Activated effector memory CD4-positive, alpha-beta T cell treated with Interleukin-2 at 50 U/mL for 16 hours (primary cell): ENCODE results near the gene GLRX5.

Source experiments
- DNase-seq: peaks from one replicate; pipeline ENCODE4 v3.0.0-alpha.2; 2020

The GLRX5 gene

DNA sequence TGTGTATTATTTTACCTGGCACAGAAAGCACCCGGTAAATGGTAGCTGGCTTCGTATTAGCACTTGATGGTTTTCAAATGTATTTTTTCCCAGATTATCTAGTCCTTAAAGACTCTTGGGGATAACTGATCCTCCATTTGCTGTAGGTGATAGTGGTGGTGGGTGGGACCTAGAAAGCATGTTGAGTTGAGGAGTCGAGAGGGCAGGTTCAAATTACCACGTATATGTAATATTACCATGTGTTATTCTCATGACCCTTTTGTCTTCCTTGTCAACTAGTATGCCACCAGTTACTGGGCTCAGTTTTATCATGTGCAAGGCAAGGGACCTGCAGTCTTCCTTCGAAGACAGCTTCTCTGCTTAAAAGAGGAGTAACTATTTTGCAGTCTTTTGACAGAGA is 1.8 kb downstream of the GLRX5 start:
- DNase-seq, result no peak

DNA sequence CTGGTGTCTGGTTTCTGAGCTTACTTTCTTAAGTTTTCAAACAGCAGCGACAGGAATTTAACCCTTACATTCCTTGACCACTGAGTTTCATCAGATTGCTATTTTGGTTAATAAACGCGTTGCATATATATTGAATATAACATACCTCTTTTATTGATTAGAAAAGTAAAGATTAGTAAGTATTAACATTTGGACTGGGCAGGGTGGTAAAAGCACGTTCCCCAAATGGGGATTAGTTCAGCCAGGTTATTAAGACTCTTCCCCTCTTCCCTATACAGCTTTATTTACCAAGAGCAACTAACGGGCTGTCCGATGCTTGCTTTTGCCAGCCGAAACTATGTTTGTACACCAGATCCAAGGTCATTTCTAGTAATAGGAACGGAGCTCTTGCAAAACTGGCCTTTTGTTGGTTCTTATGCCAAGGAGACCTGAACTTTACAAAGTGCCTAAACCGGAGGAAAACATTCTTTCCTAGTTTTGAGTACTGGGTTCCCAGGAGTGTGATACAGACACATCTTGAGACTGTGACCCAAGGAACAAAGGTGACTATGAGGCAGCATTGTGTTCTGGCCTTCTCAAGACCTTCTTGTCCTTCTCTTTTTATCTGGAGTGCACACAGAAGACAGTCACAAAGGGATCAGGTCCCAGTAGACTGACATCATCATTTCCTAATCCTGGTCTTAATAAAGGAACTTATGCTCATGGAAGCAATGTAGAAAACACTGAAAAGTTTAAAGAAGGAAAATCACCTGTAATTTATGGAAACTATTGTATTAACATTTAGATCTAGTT is 2.6 kb downstream of the GLRX5 start:
- no peak for DNase-seq

DNA sequence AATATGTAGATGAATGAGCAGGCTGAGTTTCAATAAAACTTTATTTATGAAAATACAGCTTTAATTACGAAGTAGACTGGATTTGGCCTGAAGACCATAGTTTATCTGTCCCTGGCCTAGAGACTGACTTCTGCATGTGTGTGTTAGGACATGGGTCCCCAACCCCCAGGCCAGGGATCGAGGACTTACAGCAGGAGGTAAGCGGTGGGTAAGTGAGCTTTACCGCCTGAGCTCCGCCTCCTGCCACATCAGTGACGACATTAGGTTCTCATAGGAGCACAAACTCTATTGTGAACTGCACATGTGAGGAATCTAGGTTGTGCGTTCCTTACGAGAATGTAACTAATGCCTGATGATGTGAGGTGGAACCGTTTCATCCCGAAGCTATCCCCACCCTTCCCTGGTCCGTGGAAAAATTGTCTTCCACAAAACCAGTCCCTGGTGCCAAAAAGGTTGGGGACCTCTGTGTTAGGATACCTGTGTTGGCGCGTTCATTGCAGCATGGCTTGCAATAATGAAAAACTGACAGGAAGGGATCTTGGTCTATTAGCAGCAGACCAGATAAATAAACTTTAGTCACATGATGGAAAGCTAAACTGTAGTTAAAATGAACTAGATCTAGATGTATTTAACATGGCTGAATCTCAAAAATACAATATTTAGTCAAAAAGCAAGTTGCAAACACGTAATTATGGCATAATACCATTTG is 4.1 kb downstream of the GLRX5 start:
- DNase-seq, result no peak

DNA sequence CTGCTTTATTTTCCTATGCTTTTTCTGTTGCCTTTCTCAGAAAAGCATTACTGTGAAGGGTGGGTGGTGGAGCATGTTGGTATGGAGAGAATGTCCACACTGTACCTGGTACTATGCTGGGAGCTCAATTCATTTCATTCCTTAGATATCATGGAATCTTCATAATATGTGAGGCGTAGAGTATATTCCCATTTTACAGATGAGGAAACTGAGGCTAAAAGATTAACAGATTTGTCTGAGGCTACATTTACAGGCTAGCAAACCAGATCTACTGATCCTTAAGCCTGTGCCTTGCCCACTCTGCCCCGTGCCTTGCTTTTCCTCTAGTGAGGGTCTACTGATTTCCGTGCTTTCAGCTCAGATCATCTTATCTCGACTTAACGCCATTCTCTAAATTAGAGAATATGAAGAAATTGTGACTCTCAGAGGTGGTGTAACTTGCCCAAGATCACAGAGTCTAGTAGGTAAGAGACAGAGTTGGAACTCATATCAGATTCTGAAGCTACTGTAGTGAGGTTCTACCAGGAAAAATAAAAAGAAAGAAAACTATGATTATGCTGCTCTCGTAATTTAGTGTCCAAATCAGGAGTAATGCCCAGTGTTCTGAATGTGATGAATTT is 5.5 kb downstream of the GLRX5 start:
- DNase-seq, result no peak

DNA sequence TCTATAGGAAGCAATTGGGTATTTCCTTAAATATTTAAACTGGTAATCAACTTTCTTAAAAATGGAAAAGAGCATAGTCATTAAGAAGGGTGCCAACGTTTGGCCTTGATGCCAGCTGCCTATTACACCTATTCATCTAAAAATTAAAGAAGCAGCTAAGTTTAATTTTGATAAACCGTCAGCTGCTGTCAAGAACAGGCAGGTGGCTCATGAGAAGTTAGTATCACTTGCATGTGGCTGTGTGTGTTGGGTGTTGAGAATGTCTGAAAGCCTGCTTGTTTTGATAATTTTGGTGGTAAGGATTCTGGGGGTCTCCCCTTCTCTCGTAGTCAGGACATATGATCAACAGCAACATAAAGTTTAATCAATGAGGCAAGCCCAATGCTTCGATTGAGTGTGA is 6.5 kb downstream of the GLRX5 start:
- DNase-seq, result no peak

DNA sequence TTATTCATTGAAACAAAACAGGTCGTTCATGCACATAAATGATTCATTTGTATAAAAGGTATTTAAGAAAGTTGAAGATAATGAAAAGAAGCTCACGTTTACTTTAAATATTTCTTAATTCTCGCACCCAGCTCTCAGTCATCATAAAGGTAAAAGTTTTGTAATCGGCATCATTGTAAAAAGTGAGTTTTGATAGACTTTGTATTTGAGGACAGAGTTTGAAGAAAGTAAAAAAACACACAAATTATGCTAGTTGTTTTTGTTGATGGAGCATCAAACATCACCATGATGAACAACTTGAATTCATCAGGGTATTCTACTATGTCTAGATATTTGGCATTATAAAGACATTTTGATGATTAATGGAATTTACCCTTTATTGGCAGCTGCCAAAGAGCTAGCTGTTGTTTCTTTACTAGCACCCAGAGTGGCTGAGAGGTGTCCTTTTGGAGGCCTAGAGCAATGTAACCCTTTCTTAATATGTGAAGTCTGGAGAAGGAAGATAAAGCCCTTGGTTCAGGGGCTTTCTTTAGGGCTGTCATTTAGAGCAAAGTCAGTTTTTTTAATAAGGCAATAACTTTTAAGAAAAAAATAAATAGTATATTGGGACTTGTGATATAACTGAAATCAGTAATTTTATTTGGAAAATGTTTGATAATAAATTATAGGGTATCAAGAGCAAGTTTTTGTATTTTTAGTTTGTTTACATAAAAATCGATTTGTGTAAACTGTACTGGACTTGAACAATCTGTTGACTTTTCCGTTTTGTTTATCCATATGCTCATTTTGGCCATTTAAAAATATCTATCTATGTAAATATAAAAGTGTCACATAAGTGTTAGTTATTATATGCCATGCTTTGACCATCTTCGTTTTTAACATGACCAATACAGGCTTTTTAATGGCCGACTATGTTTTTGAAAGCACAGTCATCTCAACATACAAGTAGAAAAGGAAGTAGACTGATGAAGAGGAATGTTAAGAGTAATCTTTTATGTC is 7.4 kb downstream of the GLRX5 start:
- no peak for DNase-seq

DNA sequence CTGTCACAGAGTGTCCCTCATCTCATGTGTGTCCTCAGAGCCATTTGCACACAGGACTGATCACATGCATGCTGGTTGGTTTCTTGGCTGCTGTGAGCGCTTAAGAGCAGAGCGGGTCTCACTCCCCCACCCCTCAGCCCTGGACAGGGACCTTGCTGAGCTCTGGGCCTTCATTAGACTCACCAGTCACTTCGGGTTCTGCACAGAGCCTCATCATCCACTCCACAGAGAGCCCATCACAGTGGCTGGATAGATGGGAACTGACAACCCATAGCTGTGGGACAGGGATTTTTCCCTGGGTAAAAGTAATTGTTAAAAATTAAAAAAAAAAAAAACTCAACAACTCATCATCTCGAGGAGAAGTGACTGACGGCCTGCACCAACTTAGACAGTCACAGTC is 8.2 kb downstream of the GLRX5 start:
- no peak for DNase-seq

DNA sequence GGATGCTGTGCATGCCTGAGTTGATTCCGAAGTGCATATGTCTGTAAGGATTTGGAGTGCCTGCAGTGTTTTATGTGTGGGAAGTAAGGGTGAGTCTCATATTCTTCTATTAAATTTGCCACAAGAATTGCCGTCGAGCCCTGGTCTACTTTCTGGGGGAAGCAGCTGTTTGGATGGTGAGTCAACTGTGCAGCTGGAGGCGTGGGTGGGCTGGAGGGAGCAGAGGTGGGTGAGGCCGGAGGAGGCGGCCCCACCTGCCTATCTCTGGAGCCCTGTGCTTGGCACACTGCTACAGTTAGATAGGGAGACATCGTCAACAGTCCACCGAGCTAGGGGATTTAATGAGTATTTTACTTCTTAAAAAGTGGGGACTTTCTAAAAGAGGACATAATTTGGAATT is 9.7 kb downstream of the GLRX5 start:
- DNase-seq, result no peak

DNA sequence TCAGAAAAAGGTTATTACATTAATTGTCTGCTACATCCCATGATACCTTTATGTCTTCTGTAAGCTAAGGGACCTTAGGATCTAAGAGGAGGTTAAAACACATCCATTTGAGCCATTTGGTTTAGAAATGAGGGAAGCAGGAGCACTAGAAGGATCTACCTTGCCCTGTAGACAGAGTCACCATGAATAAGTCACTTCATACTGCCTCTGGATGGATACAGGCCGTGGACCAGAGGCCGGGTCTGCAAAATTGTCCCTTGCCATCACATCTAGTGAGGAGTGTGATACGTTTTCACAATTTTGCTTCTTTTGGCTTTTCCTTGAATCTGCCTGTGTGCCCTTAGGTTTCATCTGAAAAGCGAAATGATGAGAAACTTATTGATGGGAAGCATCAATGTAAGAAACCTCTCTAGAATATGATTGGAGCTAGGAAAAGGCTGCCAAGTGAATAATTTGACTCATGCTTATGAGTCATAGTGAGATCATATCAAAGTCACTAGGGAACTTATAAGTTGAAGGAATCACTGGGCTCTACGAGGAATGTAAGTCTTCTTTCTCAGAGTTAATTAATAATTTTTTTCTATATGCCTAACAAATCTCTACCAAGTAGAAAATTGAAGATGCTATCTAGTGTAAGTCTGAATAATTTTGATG is 10.8 kb downstream of the GLRX5 start:
- no peak for DNase-seq

DNA sequence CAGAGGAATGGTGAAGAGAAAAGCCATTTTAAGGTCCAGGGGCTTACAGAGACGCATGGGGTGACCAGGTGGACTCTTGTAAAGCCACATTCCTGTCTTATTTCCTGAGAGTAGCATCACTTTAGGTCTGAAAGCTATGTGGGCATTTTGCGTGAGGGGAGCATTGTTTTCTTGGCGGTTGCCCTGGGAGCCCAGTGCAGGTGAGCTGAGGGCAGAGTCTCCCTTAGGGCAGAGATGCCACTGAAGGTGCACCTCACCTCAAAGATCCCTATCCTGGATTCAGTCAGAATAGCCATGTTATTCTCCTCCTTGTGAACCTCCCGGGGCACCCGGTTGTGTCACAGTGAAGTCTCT is 12.4 kb downstream of the GLRX5 start:
- no peak for DNase-seq

DNA sequence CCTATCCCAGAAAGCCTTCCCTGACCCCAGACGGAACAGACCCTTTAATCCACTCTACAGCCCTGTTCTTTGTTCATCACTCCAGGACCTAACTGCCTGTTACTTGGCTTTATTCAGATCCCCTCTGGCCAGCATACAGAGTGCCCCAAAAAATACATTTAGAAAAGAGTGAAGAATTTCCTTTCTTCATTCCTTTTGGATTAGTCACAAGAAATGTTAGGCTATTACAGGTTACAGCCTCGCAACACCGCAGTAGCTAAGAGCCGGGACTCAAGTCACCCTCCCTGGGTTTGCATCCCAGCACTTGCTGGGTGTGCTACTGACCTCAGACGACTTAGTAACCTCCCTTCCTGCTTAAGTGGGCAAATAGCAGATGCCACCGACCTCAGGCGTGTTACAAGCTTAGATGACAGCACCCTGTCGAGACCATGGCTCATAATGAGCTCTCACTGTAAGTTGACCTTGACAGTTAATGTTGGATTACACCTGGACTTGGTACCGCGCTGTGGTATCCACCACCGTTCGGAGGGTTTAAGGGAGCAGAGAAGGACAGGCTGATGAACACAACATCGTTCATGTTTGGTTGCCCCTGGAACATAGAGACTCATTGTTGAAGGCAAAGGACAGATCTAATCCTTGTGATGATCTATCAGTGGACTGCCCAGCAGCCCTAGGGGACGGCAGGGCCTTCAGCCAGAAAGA is 12.9 kb downstream of the GLRX5 start:
- DNase-seq, result no peak

DNA sequence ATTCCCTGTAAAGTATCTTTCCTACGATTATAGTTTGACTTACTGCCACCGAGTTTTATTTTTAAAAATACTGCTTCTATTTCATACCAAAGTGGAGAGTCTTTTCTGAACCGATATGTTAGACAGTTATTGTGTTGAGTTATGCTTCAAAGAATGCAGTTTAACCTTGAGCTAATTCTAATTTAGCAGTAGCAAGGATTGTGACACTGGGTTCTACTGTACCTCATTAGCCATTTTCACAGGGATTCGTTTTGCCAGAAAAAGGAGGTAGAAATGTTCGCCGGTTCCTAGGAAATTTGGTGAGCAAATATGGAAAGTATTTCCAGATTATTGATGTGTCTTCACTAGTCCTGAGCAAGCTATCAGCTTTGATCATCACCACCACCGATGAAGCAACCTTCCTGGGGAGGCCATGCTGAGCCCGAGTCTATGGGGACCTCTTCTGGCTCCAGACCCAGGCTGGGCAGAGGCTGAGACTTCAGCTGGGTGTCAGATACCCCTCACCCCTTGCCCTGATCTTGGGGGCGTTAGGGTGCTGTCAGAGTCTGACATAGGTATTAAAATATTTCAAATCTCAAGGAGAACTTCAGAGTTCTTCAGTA is 13.6 kb downstream of the GLRX5 start:
- DNase-seq, result no peak

DNA sequence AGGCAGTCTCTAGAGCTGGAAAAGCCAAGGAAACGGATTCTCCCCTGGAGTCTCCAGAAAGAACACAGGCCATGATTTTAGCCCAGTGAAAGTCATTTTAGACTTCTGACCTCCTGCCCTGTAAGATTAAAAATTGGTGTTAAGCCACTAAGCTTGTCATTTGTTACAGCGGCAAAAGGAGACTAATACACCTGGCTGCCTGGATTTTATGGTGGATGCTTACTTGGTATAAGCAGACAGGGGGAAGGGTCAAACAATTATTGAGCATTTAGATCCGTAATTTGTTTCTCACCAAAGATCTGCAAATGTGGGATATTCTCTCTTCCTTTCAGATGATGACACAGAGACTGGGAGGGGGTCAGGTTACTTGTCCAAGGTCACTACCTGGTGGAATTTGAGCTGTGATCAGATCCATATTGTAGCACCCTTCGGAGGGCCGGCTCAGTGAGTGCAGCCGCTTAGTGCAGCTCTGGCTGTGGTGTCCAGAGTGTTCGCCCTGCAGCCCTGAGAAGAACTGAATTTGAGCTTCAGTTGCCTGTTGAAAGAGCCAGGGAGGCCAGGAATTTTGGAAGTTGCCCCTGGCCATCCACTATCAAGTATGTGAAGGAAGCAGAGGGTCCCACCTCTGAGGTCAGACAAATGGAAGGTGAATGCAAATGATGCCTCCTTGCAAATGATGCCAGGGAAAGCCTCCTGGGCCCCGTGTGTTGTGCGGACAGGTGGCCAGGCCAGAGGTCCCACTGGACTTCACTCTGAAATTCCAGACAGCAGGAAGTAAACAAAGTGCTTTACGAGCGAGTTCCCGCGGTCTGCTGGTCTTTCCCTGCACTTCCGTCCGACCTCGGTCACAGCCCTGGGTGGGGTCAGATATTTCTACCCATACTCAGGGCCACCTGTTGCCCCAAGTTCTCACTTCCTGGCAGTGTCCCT is 15.1 kb downstream of the GLRX5 start:
- DNase-seq, result no peak

DNA sequence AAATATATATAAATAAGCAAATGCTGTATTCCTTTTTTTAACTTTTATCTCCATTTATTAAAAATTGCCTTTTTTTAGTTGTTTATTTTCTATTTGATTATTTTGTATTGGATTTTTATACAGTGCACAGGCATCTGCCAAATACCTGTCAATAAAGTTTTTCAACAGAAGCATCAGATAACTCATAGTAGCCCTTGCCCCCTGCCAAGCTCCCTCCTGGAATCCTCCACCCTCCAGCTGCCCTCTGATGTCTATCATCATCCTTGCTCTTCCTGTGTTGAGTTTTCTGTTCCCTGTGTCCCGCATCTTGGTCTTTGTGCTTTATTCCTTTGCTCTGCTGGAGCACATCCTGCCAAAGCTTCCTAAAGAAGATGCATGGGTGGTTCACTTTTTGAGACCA is 16.6 kb downstream of the GLRX5 start:
- DNase-seq, result no peak

DNA sequence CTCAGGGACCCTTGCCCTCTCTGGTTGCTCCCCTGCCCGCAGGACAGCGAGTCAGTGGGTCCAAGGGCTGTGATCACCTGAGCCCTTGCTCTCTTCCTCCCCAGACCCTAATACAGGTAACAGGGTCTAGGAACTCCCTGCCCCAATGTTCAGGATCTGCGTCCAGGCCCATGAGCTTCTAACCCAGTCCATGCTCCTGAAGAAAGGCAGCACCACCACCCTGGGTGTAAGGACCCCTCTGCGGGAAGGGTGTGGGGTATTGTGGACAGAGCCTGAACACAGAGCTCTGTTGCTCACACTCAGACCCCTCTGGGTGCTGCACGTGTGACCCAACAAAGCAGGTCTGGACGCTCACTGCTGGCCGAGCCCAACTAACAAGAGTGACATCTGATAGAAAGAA is 18.3 kb downstream of the GLRX5 start:
- no peak for DNase-seq

DNA sequence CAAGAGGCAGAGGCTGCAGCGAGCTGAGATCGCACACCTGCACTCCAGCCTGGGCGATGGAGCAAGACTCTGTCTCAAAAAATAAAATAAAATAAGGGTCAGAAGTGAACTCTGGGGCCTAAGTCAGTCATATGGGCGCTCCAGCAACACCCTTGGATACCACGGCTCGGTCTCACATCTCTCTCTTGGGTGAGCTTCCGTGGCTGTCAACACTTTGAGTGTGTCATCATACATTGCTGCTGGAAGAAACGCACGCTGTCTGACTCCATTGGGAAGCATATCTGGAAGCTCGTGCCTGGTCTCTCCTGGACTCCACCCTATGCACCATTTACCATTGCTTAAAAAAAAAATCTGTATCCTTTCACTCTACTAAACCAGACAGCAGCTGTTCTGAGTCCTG is 20.2 kb downstream of the GLRX5 start:
- DNase-seq, result no peak

DNA sequence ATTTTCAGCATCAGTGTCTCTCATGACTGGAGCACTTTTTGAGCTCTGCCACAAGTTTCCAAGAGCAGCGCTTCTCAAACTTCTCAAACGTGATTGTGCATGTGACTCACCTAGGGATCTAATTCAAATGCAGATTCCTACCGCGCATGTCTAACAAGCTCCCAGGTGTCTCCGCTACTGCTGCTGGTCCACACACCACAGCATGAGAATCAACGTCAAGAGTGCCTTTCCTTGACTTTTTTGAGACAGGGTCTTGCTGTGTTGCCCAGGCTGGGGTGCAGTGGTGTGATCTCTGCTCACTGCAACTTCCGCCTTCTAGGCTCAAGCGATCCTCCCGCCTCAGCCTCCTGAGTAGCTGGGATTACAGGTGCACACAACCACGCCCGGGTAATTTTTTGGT is 22.4 kb downstream of the GLRX5 start:
- no peak for DNase-seq

DNA sequence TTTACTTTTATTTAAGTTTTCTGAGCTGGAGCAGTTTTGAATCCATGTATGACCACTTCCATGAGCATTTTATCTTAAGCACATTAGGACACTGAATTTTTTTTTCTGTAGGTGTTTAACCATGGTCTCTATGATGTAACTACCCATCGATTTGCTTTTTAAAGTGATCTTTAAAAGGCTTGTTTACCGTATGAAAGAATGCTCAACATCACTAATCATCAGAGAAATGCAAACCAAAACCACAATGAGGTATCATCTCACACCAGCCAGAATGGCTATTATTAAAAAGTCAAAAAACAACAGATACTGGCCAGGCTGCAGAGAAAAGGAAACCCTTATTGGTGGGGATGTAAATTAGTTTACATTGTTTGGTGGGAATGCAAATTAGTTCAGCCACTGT is 23.0 kb downstream of the GLRX5 start:
- no peak for DNase-seq

DNA sequence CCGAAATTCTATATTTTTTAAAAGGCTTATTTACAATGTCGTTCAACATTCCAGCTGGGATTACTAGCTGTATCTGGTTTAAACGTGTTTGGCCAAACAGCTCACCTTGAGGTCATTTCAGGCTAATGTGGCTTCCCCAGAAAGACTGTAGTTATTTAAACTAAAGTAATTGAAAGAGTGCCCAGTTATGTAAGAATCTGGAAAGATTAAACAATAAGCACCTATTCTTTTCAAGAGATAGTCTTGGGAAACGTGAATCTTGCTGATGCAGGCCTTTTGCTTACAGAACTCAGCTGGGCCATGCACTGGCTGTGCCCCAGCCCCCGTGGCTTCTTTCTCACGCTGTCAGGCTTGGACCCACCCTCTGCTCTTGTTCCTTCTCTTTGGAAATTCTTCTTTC is 24.4 kb downstream of the GLRX5 start:
- no peak for DNase-seq

DNA sequence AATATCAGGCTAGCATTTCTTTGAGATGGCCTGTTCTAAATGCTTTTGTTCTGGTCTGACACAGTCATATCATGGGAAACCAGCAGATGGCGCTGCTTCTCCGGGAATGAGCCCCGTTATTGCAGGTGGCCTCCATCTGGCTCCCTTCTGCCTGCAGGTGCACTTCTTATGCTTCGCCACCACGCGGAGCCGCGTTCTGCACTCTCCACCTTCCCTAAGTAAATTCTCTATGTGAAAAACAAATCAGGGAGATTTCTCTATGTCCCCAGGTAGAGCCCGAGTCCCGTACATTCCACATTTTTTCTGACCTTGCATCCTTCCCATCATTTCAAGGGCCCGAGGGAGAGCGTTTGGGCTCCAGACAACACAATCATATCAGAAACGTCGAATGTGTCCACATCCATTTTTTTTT is 26.2 kb downstream of the GLRX5 start:
- DNase-seq, result peak; percentile 67
